HG02938 (cell line): ENCODE measurements around the gene SCARB1.

Source experiments
- ATAC-seq: cut with Tn5 transposase; IDR thresholded peaks from one replicate; pipeline ENCODE4 v1.9.1; 2021; ENCODE audit warnings: mild to moderate bottlenecking, moderate library complexity; ENCODE audit not compliant: unreplicated experiment

Gene SCARB1

DNA sequence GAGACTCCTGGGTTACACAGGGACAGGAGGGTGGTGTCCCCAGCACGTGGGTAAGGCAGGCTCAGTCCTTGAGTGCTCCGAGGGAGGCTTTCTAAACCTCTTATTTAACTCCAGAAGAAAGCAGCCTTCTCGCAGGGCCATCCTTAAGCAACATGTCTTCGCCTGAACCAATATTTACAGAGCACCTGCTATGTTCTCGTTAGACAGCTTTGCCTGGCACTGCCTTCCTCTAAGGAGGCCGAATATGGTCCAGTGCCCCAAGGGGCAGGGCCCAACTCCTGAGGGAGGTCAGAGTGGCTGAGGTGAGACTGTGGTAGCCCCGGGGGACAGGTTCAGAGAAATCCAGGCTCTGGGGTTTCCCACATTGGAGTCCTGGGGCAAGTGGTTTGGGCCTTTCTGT, 2.1 kb upstream of the SCARB1 start:
- no peak for ATAC-seq

GRCh38 chr12:124864326-124864752, 675 bp upstream of the SCARB1 start:
- no peak for ATAC-seq

GRCh38 chr12:124862768-124863415, 772 bp downstream of the SCARB1 start:
- ATAC-seq = peak; percentile 30

DNA sequence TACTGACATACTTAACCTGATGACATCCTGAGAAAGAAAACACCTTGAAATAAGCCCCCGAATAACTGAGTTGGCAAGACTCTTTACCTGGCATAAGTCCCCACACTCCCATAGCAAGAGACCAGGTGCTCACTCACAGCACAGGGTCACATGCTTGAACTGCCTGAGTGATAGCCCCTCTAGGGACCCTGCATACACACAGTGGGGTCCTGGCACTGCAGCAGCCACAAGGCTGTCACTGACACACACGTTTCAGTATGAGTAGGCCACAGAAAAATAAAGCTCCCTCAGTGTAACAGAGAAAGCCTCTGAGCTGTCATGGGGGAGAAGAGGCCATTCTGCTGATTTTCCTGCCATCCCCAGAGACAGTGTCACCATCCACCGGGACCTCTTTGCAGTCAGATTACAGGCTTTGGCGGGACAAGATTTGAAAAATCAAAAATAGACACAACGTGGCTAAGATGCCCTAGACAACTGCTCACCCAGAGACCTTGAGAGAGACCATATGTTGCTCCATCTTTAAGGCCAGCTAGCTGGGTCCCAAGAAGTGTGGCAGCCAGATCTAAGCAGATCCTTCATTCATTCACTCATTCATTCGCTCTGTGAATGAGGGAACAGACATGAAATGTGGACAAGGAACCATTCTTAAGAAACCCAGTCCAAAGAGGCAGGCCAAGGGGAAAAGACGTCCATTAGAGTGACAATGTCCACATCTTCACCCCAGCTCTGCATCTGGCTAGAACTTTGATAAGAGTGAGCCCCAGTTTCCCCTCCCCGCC, 1.6 kb downstream of the SCARB1 start:
- ATAC-seq = no peak

DNA sequence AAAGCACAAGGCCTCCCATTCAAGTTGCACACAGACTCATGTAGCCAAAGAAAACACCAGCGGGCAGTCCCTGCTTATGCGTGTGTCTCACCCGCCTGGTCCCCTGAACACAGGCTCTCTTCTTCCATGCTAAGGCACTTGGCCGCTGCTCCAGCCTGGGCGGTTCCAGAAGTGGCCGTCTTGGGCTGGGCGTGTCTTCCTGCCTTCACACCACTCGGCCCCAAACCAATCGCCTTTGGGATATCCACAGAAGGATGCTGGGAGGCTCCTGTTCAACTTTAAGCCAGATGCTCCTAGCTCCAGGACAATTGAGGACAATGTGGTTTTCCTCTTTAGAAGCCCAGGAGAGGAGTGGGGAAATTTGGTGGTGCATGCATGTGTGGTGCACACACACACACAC, 2.2 kb downstream of the SCARB1 start:
- ATAC-seq = no peak

GRCh38 chr12:124857921-124858461, 5.7 kb downstream of the SCARB1 start:
- ATAC-seq = no peak

GRCh38 chr12:124856842-124857178, 6.9 kb downstream of the SCARB1 start:
- no peak for ATAC-seq

DNA sequence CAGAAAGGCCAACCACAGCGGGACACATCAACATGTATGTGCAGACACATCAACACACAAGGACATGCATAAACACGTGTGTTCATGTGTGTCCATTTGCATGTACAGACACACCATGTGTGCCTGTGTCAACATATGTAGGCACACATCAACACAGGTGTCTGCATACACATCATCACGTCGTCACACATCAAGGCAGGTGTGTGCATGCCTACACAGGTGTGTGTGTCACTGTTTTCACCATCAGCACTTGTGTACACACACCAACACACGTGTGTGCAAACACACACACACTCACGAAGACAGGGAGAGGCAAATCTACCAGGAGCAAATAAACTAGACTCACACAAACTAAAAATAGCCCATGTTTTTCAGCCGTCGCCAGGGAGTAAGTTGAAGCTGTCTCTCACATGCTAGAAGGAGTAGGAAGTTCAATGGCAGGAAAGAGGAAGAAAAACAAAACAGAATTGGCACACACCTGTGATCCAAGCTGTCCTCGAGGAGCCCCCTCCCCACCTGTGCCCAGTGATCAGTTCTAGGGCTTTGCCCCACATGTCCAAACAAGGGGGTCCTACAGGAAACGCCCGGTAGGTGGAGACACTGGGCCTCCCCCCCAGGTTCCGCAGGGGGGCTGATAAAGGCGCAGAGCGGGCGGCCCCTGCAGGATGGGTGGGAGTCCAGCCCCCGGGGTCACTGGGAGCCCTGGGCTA, 7.4 kb downstream of the SCARB1 start:
- ATAC-seq = no peak

GRCh38 chr12:124855275-124855957, 8.2 kb downstream of the SCARB1 start:
- ATAC-seq = no peak

GRCh38 chr12:124854637-124855184, 9.0 kb downstream of the SCARB1 start:
- ATAC-seq = no peak

DNA sequence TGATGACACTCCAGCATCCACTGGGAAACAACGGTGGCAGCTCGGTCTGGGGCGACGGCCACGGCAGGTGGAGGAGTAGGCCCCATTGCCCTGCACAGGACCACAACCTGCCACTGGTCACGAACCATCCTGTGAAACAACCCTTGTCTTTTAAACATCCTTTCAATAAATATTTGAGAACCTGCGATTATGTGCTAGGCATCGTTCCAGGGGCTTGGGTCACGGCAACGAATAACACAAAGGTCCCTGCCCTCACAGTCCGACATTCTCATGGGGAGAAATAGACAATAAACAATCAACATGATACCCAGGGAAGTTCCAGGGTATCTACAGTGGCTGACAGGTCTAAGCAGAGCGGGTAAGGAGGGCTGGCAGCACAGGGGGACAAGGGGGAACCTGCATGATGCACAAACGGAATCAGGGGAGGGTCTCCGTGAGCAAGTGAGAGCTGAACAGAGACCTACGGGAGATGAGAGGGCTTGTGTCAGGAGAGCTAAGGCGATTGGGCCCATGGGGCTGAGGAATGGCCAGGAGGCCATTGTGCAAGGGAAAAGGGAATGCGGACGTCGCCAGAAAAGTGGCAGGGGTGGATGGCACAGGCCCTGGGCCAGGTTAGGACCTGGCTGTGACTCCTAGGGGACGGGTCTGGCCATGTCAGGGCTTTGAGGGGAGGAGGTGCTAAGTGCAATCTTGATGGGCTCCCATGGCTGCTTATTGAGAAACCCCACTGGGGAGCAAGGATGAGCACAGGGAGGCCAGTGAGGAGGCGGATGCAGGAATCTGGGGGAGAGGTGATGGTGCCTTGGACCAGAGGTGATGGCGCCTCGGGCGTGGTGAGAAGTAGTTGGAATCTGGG, 9.7 kb downstream of the SCARB1 start:
- ATAC-seq = no peak

DNA sequence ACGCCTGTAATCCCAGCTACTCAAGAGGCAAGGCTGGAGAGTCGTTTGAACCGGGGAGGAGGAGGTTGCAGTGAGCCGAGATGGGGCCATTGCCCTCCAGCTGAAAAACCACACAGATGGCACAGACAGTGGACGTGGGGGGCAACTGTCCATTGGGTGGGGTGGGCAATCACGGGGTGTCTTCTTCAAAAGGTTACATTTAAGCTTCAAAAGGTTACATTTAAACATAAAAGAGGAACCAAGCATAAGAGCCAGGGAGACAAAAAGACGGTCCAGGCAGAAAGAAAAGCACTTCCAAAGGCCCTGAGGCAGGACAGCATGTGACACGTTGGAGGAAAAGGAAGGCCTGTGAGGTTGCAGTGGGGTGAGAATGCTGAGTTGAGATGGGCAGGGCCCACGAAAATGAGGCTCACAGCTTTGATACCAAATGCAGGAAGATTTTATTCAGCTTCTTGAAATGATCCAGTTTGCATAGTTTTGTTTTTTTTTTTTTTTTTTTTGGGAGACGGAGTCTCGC, 10.7 kb downstream of the SCARB1 start:
- no peak for ATAC-seq

DNA sequence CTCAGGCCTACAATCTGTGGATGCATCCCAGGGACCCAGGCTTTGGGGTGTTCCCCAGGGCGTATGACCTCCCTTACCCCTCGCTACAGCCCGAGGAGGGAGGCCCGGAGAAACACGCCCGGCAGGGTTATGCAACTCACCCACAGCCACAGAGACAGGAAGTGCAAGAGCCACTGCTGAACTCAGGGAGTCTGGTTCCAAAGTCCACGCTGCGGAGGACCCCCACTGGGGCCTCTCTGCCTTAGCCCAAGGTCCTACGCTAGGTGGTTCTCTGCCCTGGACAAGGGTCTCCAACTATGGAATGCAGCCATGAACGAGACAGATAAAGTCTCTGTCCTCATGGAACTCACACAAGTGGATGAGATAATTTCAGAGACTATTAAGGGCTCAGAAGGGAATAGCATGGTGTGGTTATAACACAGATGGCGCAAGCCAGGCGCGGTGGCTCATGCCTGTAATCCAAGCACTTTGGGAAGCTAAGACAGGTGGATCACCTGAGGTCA, 11.3 kb downstream of the SCARB1 start:
- ATAC-seq = no peak

DNA sequence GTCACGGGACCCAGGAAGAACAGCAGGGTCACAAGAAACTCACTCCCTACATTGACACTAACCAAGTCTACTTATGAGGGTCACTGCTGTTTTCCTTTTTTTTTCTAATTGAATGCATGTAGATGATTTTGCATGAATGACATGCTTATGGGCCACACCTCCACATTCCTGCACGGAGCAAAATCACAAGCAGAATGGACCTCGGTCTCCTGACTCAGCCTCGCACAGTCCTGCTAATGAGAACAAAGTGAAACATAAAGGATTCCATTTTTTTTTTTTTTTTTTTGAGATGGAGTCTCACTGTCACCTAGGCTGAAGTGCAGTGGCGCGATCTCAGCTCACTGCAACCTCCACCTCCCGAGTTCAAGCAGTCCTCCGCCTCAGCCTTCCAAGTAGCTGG, 12.3 kb downstream of the SCARB1 start:
- no peak for ATAC-seq

DNA sequence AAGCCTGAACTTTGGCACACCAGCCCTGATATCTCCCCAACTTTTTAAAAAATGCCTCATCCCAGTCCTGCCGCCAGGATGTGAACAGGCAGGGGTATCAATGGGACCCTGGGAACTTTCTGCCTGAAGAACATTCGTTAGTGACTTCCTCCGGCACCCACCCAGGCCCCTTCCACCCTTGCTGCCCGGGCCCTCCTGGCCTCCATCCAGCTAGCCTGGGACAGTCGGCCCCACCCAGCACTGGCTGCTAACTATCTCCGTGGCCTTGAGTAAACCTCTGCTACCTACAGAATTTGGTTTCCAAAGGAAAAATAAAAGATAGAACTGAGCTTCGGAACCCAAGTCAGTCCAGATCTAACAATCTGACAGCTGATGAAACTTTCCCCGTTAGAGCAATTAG, 14.3 kb downstream of the SCARB1 start:
- ATAC-seq = no peak

- no peak for ATAC-seq
Measured at GRCh38 chr12:124848621-124849380, 14.9 kb downstream of the SCARB1 start.

DNA sequence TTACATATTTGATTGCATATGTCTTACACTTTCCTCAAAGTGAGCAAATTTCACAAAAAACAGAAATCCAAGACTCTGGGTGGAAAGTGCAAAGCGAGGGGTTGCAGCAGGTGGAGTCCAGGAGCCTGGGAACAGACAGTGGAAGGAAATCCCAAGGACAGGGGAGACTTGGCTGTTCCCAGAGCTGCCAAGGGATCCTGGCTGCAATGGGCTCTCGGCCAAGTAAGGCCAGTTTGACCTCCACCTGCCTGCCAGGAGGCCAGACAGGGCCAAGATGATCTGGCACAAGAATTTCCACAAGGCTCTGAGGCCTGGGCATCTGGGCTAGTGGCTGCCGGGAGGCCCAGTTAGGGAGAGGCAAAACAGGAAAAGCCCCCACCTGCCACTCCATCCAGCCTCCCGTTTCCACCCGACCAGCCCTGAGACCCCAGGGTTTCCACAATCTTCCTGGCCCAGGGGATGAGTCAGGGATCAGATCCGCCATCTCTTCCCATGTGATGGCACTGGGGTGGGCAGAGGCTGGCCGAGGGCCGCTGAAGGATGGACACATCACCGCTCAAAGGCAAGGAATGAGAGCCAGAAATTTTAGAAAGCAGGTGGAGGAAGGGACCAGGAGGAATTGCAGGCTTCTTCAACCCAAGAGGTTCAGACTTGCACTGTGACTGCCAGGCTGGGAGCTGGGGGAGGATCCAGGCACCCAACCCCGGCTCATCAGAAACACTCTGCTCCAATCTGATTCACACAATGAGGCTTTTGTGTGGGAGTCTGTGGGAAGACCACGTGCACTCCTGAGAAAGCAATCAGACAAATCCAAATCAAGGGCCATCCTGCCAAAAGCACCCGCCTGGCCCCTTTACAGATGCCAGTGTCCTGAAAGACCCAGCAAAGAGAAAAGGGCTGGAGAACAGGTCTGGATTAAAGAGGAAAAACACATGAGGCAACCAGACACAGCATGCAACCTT, 16.3 kb downstream of the SCARB1 start:
- no peak for ATAC-seq
